ENCODE results near the gene THEMIS2.

DNA sequence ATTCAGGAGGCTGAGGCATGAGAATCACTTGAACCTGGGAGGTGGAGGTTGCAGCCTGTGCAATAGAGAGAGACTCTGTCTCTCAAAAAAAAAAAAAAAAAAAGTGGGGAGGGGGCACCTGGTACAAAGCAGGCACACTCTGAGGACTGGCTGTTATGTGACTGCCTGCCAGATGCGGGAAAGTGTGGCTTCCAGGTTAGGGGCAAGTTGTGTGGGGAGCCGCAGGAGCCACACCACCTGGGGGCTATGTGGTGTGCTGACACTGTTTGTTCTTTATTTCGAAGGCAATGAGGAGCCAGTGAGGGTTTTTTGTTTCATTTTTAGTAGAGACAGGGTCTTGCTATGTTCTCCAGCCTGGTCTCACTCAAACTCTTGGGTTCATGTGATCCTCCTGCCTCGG lies 5.7 kb downstream of the THEMIS2 start:
- TF ChIP-seq, protein P1, sequence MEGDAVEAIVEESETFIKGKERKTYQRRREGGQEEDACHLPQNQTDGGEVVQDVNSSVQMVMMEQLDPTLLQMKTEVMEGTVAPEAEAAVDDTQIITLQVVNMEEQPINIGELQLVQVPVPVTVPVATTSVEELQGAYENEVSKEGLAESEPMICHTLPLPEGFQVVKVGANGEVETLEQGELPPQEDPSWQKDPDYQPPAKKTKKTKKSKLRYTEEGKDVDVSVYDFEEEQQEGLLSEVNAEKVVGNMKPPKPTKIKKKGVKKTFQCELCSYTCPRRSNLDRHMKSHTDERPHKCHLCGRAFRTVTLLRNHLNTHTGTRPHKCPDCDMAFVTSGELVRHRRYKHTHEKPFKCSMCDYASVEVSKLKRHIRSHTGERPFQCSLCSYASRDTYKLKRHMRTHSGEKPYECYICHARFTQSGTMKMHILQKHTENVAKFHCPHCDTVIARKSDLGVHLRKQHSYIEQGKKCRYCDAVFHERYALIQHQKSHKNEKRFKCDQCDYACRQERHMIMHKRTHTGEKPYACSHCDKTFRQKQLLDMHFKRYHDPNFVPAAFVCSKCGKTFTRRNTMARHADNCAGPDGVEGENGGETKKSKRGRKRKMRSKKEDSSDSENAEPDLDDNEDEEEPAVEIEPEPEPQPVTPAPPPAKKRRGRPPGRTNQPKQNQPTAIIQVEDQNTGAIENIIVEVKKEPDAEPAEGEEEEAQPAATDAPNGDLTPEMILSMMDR (IDR thresholded peaks at IDR 0.05; ENCODE audit: insufficient read depth, low read length, poor library complexity, severe bottlenecking) = no peak
- no peak for TF ChIP-seq EZH2phosphoT487 (conservative IDR thresholded peaks at IDR 0.05; ENCODE audit: low read length)

All from SU-DHL-6 (cell line).